ENCODE measurements around the gene PGC.

- TF ChIP-seq CTCF (IDR thresholded peaks at IDR 0.05) (no peak), POLR2A (IDR thresholded peaks at IDR 0.05) (no peak)
Measured at GRCh38 chr6:41775293-41775882, 28.2 kb upstream of the PGC start.

Measured in Peyer's patch (tissue), 4 donors.